Measurements from ENCODE around the gene ERG.

ERG gene

GRCh38 chr21:38439957-38440356, 58.3 kb downstream of the ERG start:
- no peak overlapping the region for H3K4me3 ChIP-seq (ENCODE audit: low read depth, low read length)
- H3K27ac ChIP-seq, result no peak overlapping the region
- H3K27me3 ChIP-seq (ENCODE audit: control insufficient read depth, insufficient read depth, low read length), result no peaks in the 10 kb centered on the region
- no peaks in the 10 kb centered on the region for H3K4me1 ChIP-seq
- TF ChIP-seq CTCF (IDR thresholded peaks at IDR 0.05), result no peak
- H3K36me3 ChIP-seq (ENCODE audit: control insufficient read depth, insufficient read depth, low read length), result no peaks in the 10 kb centered on the region
- H3K4me2 ChIP-seq (ENCODE audit: low read length), result no peak overlapping the region
- no peak overlapping the region for H2AFZ ChIP-seq
- no peaks in the 10 kb centered on the region for H3K79me2 ChIP-seq
- no peaks in the 10 kb centered on the region for H3K9me3 ChIP-seq (ENCODE audit: control insufficient read depth, low read length)
- H3K9ac ChIP-seq, result no peak overlapping the region

GRCh38 chr21:38439426-38439825, 58.9 kb downstream of the ERG start:
- H3K27me3 ChIP-seq (ENCODE audit: control insufficient read depth, insufficient read depth, low read length), result no peaks in the 10 kb centered on the region
- H3K36me3 ChIP-seq (ENCODE audit: control insufficient read depth, insufficient read depth, low read length), result no peaks in the 10 kb centered on the region
- no peak overlapping the region for H2AFZ ChIP-seq
- H3K4me1 ChIP-seq, result no peaks in the 10 kb centered on the region
- no peaks in the 10 kb centered on the region for H3K9me3 ChIP-seq (ENCODE audit: control insufficient read depth, low read length)
- no peak for TF ChIP-seq CTCF (IDR thresholded peaks at IDR 0.05)
- H3K27ac ChIP-seq, result no peak overlapping the region
- H3K9ac ChIP-seq, result no peak overlapping the region
- no peaks in the 10 kb centered on the region for H3K79me2 ChIP-seq
- no peak overlapping the region for H3K4me3 ChIP-seq (ENCODE audit: low read depth, low read length)
- H3K4me2 ChIP-seq (ENCODE audit: low read length), result no peak overlapping the region

DNA sequence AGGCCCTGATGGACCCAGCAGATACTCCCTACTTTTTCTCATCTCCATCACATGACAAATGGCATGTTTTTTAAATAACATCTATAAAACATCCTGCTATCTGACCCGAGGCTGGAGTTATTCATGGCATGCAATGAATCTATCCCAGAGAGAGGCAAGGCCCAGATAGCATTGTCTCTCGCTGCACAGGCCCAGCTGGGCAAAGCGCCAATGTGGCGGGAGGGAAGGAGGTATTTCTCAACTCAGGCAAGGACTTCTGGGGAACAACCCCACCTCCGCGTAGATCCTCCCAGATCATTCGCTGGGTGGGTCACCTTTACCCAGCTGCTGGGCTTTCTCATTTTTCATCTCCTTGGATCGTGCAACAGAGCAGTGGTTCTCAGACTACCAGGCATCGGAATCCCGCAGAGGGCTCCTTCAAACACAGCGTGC, 59.8 kb downstream of the ERG start:
- Histone ChIP-seq H3K4me1 (no peaks in the 10 kb centered on the region), H3K79me2 (no peaks in the 10 kb centered on the region), H3K4me2 (ENCODE audit: low read length) (no peak overlapping the region), H3K9me3 (ENCODE audit: control insufficient read depth, low read length) (no peaks in the 10 kb centered on the region), H3K4me3 (ENCODE audit: low read depth, low read length) (no peak overlapping the region), H3K36me3 (ENCODE audit: control insufficient read depth, insufficient read depth, low read length) (no peaks in the 10 kb centered on the region), H2AFZ (no peak overlapping the region), H3K27me3 (ENCODE audit: control insufficient read depth, insufficient read depth, low read length) (no peaks in the 10 kb centered on the region), H3K27ac (no peak overlapping the region), H3K9ac (no peak overlapping the region)
- TF ChIP-seq CTCF (IDR thresholded peaks at IDR 0.05), result no peak

- H3K9me3 ChIP-seq (ENCODE audit: control insufficient read depth, low read length), result no peaks in the 10 kb centered on the region
- no peak overlapping the region for H3K4me2 ChIP-seq (ENCODE audit: low read length)
- H2AFZ ChIP-seq, result no peak overlapping the region
- H3K27me3 ChIP-seq (ENCODE audit: control insufficient read depth, insufficient read depth, low read length), result no peaks in the 10 kb centered on the region
- no peak overlapping the region for H3K4me3 ChIP-seq (ENCODE audit: low read depth, low read length)
- no peaks in the 10 kb centered on the region for H3K4me1 ChIP-seq
- H3K79me2 ChIP-seq, result no peaks in the 10 kb centered on the region
- H3K27ac ChIP-seq, result no peak overlapping the region
- no peak for TF ChIP-seq CTCF (IDR thresholded peaks at IDR 0.05)
- no peaks in the 10 kb centered on the region for H3K36me3 ChIP-seq (ENCODE audit: control insufficient read depth, insufficient read depth, low read length)
- no peak overlapping the region for H3K9ac ChIP-seq
These were observed 61.9 kb downstream of the ERG start for GRCh38 chr21:38436341-38436740.

- Histone ChIP-seq H3K9me3 (ENCODE audit: control insufficient read depth, low read length) (no peaks in the 10 kb centered on the region), H3K79me2 (no peaks in the 10 kb centered on the region), H3K27me3 (ENCODE audit: control insufficient read depth, insufficient read depth, low read length) (no peaks in the 10 kb centered on the region), H3K27ac (no peak overlapping the region), H3K4me2 (ENCODE audit: low read length) (no peak overlapping the region), H3K4me1 (no peaks in the 10 kb centered on the region), H3K4me3 (ENCODE audit: low read depth, low read length) (no peak overlapping the region), H3K9ac (no peak overlapping the region), H2AFZ (no peak overlapping the region), H3K36me3 (ENCODE audit: control insufficient read depth, insufficient read depth, low read length) (no peaks in the 10 kb centered on the region)
- TF ChIP-seq CTCF (IDR thresholded peaks at IDR 0.05), result no peak
These were observed 63.3 kb downstream of the ERG start for GRCh38 chr21:38434913-38435533.

Measured in parathyroid adenoma (tissue), 2 donors.